BJ (cell line): ENCODE measurements around the gene KDM6A. TPM values are rescaled to one million over a fixed set of nuclear protein-coding genes. Genes with fewer than 3 reads are reported as not detected.

Source experiments
- CTCF ChIA-PET: fragments of 350-600 bp; formaldehyde crosslinking; extraction: SDS; loops from one replicate; lab custom pipeline; 2021; ENCODE audit warnings: antibody characterized with exemption, inconsistent platforms; lab: Yijun Ruan, JAX
- POLR2A ChIA-PET: fragments of 300-600 bp; sonication (Branson Sonifier 250); formaldehyde crosslinking; extraction: SDS; loops from one replicate; lab custom pipeline; 2021; ENCODE audit warnings: antibody characterized with exemption; lab: Charles Lee
- DNase-seq: peaks from one replicate; pipeline ENCODE4 v3.0.0-alpha.2; 2011; ENCODE audit warnings: low read depth
- H3K27me3 ChIP-seq: 2 replicates; pipeline ENCODE4 v1.6.0; 2011; ENCODE audit warnings: low read length; ENCODE audit not compliant: control insufficient read depth, insufficient read depth
- H3K36me3 ChIP-seq: 2 replicates; pipeline ENCODE4 v1.5.1; 2011; ENCODE audit warnings: low read length; ENCODE audit not compliant: control insufficient read depth, insufficient read depth
- H3K4me3 ChIP-seq: 2 replicates; pipeline ENCODE4 v1.5.1; 2011; ENCODE audit warnings: low read depth, mild to moderate bottlenecking, control low read depth, low read length
- CTCF ChIP-seq: IDR thresholded peaks from 2 replicates; pipeline ENCODE4 v1.5.1; 2011; ENCODE audit warnings: low read depth, mild to moderate bottlenecking, control low read depth, inconsistent platforms, low read length, moderate library complexity; ENCODE audit not compliant: insufficient read depth
- polyA plus RNA-seq: library from polyadenylated mRNA; depleted of rRNA; stranded (reverse); fragments of >200 nt; gene quantifications from 2 replicates; pipeline ENCODE4 v1.2.3, GENCODE V29; 2011

Gene KDM6A
- polyA plus RNA-seq, 1 experiment = 5.4 TPM

- TF ChIP-seq CTCF = no peak
- Histone ChIP-seq H3K27me3 (no peaks in the 10 kb centered on the region), H3K36me3 (no peaks in the 10 kb centered on the region), H3K4me3 (no peak overlapping the region)
- no peak for DNase-seq
- ChIA-PET POLR2A (no interaction called here), CTCF (no interaction called here)
These were observed 107.4 kb downstream of the KDM6A start for GRCh38 chrX:44980403-44980802.

- DNase-seq = no peak
- ChIA-PET POLR2A (no interaction called here), CTCF (no interaction called here)
- Histone ChIP-seq H3K27me3 (no peaks in the 10 kb centered on the region), H3K36me3 (no peaks in the 10 kb centered on the region), H3K4me3 (no peak overlapping the region)
- TF ChIP-seq CTCF = no peak
These were observed 107.9 kb downstream of the KDM6A start for GRCh38 chrX:44980883-44981282.

GRCh38 chrX:44989995-44990770 lies 117.2 kb downstream of the KDM6A start:
- no peak for DNase-seq
- H3K27me3 ChIP-seq = no peaks in the 10 kb centered on the region
- ChIA-PET POLR2A (no interaction called here), CTCF (no interaction called here)
- no peak for TF ChIP-seq CTCF
- H3K36me3 ChIP-seq = no peaks in the 10 kb centered on the region
- H3K4me3 ChIP-seq = no peak overlapping the region

GRCh38 chrX:44992775-44993174 lies 119.8 kb downstream of the KDM6A start:
- TF ChIP-seq CTCF = no peak
- no peaks in the 10 kb centered on the region for H3K36me3 ChIP-seq
- H3K27me3 ChIP-seq = no peaks in the 10 kb centered on the region
- no peak for DNase-seq
- ChIA-PET CTCF (no interaction called here), POLR2A (no interaction called here)
- no peak overlapping the region for H3K4me3 ChIP-seq

GRCh38 chrX:44996277-44996676 lies 123.3 kb downstream of the KDM6A start:
- no peaks in the 10 kb centered on the region for H3K27me3 ChIP-seq
- H3K4me3 ChIP-seq = no peak overlapping the region
- no peak for TF ChIP-seq CTCF
- no peaks in the 10 kb centered on the region for H3K36me3 ChIP-seq
- POLR2A ChIA-PET = no interaction called here
- CTCF ChIA-PET = no interaction called here
- DNase-seq = no peak
